Activated CD4-positive, alpha-beta T cell treated with anti-CD3 and anti-CD28 coated beads, Interleukin-2, Interleukin-4, amounts not matched to agents 100 ng/mL and 50 ng/mL, durations not matched to agents 16 hours and 8 hours (primary cell): ENCODE measurements around the gene TM4SF5.

Experiments used
- DNase-seq: peaks from one replicate; pipeline ENCODE4 v3.0.0-alpha.2; 2020; ENCODE audit warnings: low spot score

The TM4SF5 gene

DNA sequence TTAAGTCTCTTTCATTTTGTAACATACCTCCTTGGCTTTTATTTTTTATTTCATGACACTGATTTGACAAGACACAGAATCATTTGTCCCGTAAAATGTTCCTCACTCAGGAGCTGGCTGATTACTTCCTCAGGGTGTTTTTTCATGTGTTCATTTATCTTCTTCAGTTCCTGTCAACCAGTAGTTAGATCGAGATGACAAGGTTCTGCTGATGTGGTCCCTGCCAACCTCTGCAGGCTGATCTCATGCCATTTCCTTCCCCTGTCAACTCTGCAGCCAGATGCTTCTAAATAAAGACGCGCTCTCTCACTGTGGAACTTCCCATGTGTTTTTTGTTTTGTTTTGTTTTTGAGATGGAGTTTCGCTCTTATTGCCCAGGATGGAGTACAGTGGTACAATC lies 23.8 kb upstream of the TM4SF5 start:
- peak; percentile 55 for DNase-seq

DNA sequence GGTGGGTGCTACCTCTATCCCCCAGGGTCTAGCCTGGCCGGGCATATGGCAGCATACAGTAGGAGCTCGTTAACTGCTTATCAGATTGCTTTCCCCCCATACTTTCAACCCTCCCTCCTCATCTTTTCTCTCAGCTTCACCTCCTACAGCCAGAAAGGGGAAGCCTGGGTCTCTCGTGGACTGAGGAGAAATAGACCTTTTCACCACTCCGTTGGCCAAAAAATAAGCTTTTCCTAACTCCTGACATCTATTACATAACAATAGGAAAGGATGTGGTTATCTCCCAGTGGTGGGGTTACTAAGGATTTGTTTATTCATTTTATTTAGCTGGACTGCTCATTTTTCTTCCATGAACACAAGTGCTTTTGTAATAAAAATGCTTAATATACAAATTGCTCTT lies 23.0 kb upstream of the TM4SF5 start:
- DNase-seq, result no peak

DNA sequence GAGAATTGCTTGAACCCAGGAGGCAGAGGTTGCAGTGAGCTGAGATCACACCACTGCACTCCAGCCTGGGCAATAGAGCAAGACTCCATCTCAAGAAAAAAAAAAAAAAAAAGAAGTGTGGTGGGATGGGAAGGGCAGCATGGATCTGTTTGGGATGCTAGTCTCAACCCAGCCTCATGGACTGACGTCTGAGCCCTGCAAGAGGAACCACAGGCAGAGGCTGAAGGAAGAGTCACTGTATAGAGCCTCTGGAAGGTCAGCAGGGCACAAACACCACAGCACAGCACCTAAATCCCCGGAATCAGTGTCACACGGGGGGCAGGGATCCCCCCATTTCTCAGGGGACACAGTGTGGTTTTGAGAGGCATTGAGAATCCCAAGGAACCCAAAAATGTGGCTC lies 21.1 kb upstream of the TM4SF5 start:
- no peak for DNase-seq

DNA sequence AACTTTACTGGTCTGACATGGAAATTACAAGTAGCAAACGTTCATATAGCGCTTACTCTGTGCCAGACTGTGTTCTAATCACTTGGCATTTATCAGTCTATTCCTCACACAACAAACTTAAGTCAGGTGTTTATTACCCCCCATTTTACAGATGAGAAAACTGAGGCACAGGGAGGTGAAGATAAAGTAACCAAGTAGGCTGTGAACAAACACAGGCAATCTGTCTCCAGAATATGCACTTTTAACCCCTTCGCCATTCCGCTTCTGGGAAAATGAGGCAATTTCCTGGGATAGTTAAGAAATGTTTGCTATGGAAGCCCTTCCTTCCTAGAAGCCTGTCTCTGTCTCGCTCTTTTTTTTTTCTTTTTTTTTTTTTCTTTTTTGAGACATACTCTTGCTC lies 19.8 kb upstream of the TM4SF5 start:
- no peak for DNase-seq

DNA sequence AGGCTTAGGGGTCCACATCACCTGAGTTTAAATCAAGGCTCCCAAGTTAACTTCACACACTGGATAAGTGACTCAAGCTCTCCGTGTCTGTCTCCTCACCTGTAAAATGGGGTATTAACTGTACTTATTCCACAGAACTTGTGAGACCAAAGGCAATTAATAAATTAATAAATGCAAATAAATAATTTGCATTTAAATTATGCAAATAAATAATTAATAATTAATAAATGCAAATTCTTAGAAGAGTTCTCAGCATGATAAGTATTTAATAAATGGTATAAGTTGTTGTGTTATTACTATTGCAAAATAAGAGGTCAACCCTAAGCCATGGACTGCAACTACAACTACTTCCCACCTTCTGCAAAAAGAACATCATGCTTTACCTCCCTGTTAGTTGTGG lies 18.3 kb upstream of the TM4SF5 start:
- DNase-seq, result no peak

DNA sequence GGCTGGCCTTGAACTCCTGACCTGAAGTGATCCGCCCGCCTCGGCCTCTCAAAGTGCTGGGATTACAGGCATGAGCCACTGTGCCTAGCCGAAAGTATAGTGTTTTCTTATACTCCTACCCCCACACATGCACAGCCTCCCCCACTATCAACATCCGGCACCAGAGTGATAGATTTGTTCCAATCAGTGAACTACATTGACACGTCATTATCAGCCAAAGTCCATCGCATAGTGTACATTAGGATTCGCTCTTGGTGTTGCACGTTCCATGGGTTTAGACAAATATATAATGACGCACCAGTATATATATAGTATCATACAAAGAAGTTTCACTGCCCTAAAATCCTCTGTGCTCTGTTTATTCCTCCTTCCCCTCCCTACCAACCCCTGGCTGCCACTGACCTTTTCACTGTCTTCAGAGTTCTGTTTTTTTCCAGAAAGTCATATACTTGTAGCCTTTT lies 11.9 kb upstream of the TM4SF5 start:
- no peak for DNase-seq

DNA sequence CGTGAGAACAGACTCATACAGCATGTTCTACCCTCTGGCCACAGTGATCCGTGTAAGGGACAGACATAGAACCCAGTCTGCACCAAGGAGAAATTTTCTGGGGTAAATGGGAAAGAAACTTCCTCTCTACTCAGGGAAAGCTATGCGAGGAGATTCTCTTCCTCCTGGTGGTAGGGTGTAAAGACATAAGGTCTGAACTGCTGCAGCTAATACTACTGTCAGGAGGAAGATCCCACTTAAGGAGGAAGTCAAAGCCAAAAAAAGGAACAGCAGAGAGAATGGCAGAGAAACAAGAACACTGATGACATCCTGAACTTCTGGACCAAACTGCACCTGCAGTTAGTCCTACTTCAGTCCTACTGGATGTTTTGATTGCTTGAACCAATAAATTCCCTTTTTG lies 7.1 kb upstream of the TM4SF5 start:
- no peak for DNase-seq

DNA sequence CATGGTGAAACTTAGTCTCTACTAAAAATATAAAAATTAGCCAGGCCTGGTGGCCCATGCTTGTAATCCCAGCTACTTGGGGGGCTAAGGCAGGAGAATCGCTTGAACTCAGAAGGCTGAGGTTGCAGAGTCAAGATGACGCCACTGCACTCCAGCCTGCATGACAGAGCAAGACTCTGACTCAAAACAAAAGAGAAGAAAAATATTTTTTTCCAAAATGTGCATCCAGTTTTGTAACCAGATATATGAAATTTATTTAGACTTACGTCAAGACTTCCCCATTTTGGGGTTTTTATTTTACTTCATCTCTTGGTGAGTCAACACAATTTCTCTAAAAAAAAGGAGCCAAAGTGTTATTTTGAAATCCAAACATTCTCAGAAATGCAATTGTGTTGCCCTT lies 5.5 kb upstream of the TM4SF5 start:
- DNase-seq, result no peak

DNA sequence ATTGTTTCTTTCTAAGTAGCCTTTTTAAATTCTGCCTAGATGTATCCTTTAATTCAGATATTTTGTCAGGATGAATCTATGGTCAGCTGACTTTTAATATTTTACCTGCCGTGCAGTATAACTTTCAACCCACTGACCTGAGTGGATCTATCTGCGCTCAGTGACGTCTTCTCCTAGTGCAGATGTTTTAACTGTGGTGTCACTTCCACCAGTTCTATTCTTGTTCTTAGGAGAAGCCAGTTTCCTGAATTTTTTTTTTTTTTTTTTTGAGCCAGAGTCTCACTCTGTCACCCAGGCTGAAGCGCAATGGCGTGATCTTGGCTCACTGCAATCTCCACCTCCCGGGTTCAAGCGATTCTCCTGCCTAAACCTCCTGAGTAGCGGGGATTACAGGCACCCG lies 5.0 kb upstream of the TM4SF5 start:
- no peak for DNase-seq

DNA sequence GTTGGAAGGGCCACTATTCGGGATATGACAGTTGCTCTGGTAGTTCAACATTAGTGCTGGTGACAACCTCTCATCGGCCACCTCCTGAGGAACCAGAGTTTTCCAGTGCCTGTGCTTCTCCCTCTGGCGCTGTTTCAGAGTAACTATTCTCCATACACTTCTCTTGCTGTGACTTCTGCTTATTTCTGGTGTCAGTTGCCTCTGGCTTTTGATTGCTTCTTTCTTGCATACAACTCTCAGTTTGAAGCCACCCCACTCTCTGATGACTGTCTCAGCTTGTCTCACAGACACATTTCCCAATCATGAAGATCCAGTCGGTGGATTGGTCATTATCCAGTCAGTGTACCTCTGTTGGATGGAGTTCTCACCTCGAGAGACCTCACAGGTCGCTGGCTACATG lies 3.4 kb upstream of the TM4SF5 start:
- no peak for DNase-seq

DNA sequence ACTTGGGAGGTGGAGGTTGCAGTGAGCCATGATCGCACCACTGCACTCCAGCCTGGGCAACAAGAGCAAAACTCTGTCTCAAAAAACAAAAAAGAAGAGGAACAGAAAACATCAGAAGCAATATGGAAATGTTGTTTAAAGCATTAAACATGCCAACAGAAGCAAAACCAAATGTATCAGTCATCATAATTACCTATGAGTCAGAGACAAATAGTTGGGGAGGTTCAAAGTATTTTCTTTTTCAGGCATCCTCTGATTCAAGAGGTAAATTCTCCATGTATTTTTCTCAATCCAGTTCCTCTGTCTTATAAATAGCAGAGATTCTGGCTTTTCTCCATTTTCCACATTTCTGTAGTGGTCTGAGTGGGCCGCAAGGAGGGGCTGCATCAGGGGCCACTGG lies 2.1 kb upstream of the TM4SF5 start:
- no peak for DNase-seq

DNA sequence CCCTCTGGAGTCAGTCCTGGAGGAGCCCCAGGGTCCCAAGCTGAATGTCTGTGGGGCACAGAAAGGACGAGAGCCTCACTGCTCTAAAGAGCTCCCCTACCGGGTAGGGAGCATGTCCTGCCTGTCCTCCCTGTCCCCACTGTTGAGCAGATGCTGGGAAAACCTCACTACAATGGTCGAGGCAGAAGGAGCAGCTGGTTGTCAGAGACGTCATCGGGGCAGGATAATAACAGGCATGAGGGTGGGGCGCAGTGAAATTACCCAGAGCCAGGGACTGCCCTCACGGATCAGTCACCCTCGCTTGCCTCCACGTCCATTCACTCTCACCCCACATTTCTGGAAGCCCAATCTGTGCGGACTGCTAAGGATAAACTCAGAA lies 538 bp downstream of the TM4SF5 start:
- DNase-seq, result no peak

DNA sequence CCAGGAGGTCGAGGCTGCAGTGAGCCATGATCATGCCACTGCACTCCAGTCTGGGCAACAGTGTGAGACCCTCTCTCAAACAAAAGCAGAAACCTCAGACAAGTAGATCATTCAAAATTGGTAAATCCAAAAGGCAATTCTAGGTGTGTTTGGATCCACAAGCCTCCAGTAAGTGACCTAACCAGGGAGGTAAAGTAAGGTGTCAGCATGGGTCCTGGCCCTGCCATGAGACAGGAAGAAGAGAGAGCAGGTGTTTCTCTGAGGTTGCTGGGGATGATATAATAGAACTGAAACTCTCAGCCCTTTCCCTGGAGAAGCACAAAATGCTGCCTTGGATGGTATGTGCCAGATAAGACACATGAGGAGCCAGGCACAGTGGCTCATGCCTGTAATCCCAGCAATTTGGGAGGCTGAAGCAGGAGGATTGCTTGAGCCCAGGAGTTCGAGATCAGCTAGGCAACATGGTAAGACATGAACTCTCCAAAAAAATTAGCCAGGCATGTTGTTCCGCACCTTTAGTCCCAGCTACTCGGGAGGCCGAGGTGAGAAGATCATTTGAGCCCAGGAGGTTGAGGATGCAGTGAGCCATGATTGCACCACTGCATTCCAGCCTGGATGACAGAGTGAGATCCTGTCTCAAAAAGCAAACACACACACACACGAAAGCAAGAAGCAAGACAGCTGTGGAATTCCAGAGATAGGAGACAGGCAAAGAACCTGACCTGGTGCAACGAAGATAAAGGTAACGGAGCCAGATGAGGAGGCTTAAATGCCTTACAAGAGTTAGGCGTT lies 6.5 kb downstream of the TM4SF5 start:
- DNase-seq, result no peak

DNA sequence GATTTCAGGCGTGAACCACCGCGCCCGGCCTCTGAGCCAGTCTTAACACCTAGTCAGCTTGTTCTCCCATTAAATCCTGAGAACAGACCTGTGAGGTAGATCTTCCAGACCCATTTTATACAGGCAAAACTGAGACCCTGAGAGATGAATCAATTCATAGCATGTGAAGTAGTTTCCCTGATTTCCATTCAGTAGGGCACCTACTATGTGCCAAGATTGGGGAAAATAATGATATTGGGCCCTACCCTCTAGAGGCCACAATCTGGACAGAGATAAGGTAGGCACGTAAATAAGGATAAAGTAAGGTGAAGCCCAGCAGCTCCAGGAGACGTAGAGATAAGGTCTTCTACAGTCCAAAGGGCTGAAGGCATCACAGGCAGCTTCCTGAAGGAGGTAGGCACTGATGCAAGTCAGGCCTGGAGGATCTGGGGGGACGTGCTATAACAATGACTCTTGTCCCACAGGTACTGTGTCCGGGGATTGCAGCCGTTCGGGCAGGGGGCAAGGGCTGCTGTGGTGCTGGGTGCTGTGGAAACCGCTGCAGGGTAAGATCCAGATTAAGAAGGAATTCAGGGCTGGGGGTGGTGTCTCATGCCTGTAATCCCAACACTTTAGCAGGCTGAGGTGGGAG lies 8.8 kb downstream of the TM4SF5 start:
- DNase-seq, result no peak

DNA sequence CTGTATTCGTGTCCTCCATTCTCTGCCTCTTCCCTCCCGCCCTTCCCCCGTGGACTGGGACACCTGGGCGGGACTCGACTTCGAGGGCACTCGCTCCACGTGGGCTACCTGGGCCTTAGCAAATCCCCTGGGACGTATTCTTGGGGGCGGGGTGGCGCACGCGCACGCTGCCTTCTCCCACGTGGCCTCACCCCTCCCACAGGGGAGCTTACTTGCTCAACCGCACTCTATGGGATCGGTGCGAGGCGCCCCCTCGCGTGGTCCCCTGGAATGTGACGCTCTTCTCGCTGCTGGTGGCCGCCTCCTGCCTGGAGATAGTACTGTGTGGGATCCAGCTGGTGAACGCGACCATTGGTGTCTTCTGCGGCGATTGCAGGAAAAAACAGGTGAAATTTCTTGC lies 11.0 kb downstream of the TM4SF5 start:
- no peak for DNase-seq

DNA sequence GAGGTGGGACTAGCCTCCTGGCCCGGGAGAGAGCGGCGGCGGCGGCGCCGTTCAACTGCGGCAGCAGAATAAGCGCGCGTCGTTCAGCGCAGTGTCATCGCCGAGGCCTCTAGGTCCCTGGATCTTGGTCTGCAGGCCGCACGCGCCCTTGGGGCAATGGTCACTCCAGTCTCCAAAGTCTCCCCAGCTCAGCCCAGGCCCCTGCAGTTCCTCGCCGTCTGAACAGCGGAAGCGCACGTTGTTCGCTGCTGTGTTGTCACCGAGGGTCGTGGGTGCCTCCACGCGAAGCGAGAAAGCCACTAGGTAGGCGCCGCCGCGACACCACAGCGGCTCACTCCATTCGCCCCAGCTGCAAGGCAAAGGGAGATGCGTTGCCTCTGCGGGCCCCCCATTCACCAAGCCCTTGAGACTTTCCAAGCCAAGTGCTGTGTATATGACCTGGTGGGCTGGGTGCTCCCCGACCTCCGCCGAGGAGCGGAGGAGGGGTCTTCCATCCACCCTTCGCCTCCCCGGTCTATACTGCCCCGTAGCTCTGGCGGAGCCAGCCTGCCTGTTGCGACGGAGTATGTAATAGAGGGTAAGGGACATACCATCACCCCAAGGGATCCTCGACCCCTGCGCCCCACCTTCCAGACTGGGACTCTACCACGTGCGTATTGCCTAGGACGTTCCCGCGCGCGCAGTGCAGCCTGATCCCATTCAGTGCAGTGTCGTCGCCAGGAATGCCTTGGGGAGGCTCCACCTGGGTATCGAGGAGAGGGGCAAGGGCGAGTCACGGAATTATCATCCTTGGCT lies 13.8 kb downstream of the TM4SF5 start:
- DNase-seq, result no peak

DNA sequence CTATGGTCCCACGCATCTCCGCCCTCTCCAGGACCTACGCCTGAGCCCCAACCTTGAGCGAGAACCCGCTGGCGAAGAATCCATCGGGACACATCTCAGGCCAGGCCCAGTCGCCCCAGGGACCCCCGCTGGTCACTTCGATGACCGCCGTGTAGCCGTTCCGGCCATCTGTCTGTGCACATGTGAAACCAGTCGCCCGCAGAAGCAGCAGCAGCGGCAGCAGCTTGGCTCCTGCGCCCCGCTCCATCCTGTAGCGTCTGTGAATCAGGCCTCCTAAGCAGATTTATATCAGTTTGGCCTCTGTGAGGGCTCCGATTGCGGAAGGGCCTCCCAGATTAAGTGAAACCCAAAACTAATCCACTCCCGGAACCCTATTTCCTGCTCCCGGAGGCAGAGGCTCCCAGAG lies 14.4 kb downstream of the TM4SF5 start, which contains the start of gene VMO1:
TSS of gene VMO1 (minus strand) at position 259 of the 406 bp plus-strand sequence. CDS start at position 247, 12 bp downstream.
- no peak for DNase-seq

DNA sequence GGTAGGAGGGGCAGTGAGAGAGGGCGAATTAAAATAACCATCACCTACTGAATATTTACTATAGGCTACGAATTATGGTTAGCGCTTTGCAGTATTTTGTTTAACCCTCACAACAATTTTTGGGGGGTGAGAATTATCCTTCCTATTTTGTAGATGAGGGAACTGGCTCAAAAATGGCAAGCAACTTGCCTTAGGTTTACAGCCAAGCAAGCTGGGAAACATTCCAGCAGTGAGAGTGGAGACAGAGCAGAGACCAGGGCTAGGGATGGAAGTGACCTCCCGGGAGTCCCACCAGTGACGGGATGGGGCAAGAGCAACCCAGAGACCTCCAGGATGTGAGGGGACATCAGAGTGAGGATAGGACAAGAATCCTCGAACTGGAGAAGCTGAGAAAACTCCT lies 14.8 kb downstream of the TM4SF5 start:
- no peak for DNase-seq

DNA sequence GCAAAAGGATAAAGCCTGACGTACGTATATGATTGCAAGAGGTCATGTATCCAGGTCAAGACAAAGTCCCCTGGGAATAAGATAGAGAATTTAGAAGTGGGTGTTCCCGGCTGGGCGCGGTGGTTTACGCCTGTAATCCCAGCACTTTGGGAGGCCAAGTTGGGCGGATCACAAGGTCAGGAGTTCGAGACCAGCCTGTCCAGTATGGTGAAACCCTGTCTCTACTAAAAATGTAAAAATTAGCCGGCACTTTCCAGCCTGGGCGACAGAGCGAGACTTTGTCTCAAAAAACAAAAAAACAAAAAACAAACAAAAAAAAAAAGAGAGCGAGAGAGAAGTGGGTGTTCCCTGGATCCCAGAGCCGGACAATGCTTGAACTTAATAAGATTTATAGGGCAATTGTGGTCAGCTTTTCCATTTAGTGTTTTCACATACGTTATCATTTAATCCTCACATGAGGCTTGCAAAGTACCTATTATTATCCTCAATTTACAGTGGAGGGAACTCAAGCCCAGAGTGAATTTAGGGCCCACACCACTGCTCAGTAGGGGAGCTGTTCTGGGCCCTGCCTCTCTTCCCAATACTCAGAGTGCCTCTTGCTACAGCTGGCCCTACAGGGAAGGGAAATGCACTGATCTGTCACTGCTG lies 16.6 kb downstream of the TM4SF5 start:
- no peak for DNase-seq

DNA sequence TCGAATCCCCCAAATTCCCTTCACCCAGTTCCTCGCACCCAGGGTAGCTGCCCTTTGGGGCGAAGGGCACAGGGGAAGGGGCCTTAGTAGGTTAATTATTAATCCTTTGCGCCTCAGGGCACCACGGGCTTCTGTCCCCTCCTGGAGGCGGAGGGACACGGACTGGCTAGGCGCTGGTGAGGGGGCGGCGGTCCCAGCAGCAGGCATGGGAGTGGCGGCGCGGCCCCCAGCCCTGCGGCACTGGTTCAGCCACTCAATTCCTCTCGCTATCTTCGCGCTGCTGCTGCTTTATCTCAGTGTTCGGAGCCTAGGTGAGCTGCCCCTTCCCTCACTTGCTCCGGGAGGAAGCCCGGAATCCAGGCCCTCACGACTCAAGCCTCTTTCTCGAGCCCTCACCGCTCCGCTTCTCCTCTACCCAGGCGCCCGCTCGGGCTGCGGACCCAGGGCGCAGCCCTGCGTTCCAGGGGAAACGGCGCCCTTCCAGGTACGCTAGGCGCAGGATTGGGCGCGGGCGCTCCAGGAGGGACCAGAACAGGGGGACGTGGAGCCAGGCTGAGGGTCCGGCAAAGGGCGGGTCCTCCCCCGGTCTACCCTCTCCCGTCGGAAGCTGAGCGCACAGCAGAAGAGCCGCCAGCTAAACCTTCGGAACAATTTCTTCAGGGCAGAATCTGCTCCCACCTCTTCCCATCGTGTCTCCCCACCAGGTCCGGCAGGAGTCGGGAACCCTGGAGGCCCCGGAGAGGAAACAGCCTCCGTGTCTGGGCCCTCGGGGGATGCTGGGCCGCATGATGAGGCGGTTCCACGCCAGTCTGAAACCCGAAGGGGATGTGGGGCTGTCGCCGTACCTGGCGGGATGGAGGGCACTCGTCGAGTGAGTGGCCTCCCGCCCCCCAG lies 17.4 kb downstream of the TM4SF5 start, which contains the start of gene GLTPD2:
TSS of gene GLTPD2 (plus strand) at position 158 of the 894 bp plus-strand sequence. CDS start at position 206, 48 bp downstream.
- DNase-seq, result no peak

DNA sequence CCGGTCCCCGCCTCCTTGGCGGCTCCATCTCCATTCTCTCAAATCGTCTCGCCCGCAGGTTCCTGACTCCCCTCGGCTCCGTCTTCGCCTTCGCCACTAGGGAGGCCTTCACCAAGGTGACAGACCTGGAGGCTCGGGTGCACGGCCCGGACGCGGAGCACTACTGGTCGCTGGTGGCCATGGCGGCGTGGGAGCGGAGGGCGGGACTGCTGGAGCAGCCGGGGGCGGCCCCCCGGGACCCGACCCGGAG lies 17.9 kb downstream of the TM4SF5 start:
- no peak for DNase-seq
